Psoas muscle (tissue), 8 donors: ENCODE measurements around the gene DMD. TPM values are rescaled to one million over a fixed set of nuclear protein-coding genes. Genes with fewer than 3 reads are reported as not detected.

Experiments used
- ATAC-seq, 4 donors: fragments of 200-7000 bp; cut with Tn5 transposase; one replicate each; pipeline ENCODE4 v1.9.1; 2020; ENCODE audit warnings: moderate library complexity in 3 of 4, mild to moderate bottlenecking in 2 of 4
- DNase-seq, 2 donors: peaks; one replicate each; pipeline ENCODE4 v3.0.0-alpha.2; 2020
- H3K27ac ChIP-seq: fragments of 200-600 bp; one replicate; pipeline ENCODE4 v1.8.0; 2022
- H3K27me3 ChIP-seq, 3 donors: fragments of 200-600 bp in 1 of 3; one replicate each; pipeline versions ENCODE4 v1.6.1 to v1.8.0; 2013 to 2022; ENCODE audit warnings: low read length in 2 of 3, mild to moderate bottlenecking in 2 of 3, moderate library complexity in 1 of 3; ENCODE audit not compliant: insufficient read depth in 3 of 3
- H3K36me3 ChIP-seq, 2 donors: fragments of 200-600 bp in 1 of 2; one replicate each; pipeline versions ENCODE4 v1.6.1 to v1.8.0; 2013 to 2022; ENCODE audit warnings: low read depth in 1 of 2, mild to moderate bottlenecking in 1 of 2, moderate library complexity in 1 of 2; ENCODE audit not compliant: insufficient read depth in 1 of 2
- H3K4me1 ChIP-seq: fragments of 200-600 bp; one replicate; pipeline ENCODE4 v1.8.0; 2022
- H3K4me3 ChIP-seq: fragments of 200-600 bp; one replicate; pipeline ENCODE4 v1.8.0; 2022; ENCODE audit warnings: mild to moderate bottlenecking
- H3K9me3 ChIP-seq: fragments of 200-600 bp; one replicate; pipeline ENCODE4 v1.8.0; 2022
- WGBS, 3 donors: extraction: QIAGEN DNeasy Blood & Tissue Kit; methylation state at CpG; one replicate each; pipeline versions ENCODE4 v1.1.6 to v1.1.7; 2013; 5-methylcytosine and 5-hydroxymethylcytosine counted together
- intact Hi-C, 2 donors: fragments of 100-400 bp; cut with DNase I; formaldehyde crosslinking; loops; one replicate each; pipeline versions ENCODE4 v1.11.0 to v1.14.2; 2022
- polyA plus RNA-seq, 3 donors: library from polyadenylated mRNA; stranded (reverse); fragments of 200-250 nt; gene quantifications; one replicate each; pipeline ENCODE4 v1.2.3, GENCODE V29; 2013
- total RNA-seq, 4 donors: library from RNA; stranded (reverse); fragmentation: NEBNext Ultra II Directional in 2 of 4; extraction: Animal tissue kit (Norgen Biotek cat#: 25700) in 2 of 4; gene quantifications; one replicate each; pipeline versions ENCODE4 v1.2.1 to v1.2.4, GENCODE V29; 2021 to 2023
- TF ChIP-seq, protein P1 (sequence below): fragments of 200-600 bp; IDR thresholded peaks from one replicate; pipeline ENCODE4 v1.8.0; 2022; ENCODE audit warnings: antibody characterized with exemption
- donor health status: healthy with polysubstance abuse.
- donor health status: DM: no; HTN: no; CAD: no; lungs with moderate emphysema.
- donor health status: Bipolar disorder and iron deficiency.
- donor health status: healthy.
- donor health status: DM: yes; HTN: yes; CAD: no.
- donor health status: DM: no; HTN: no; CAD: no.
- donor health status: DM: no; HTN: no; CAD: no.
- donor health status: DM: yes; HTN: yes; CAD: no.

Gene DMD
- total and polyA plus RNA-seq, 7 donors = 6.8 to 170 (median 86.5) TPM

DNA sequence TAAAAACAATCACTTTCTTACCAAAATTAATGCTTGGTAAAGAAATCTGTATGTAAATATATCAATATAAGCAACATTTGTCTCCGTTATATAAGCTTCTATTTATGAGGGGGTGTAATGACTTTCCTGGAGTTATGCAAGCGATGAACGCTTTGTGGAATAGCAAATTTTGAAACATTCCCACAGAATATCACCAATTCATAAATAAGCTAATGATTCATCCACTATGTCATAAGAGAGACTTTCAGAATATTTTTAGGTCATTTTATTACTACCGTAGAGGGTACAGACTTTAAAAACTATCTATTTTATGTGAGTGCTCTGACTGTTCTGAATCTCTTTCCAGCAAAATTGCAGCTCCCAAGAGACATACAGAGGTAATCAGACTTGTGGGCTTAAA, 1960.0 kb downstream of the DMD start:
- DNase-seq (no peak), ATAC-seq (no peak)
- no peak overlapping the region for H3K27ac ChIP-seq
- H3K27me3 ChIP-seq = no peaks in the 10 kb centered on the region
- intact Hi-C loops = no loop called here
- H3K4me1 ChIP-seq = no peaks in the 10 kb centered on the region
- H3K4me3 ChIP-seq = no peak overlapping the region
- WGBS, 3 donors = 74 to 79% (median 79%) methylated on average over 4 of the region's 4 CpGs
- TF ChIP-seq, protein P1, sequence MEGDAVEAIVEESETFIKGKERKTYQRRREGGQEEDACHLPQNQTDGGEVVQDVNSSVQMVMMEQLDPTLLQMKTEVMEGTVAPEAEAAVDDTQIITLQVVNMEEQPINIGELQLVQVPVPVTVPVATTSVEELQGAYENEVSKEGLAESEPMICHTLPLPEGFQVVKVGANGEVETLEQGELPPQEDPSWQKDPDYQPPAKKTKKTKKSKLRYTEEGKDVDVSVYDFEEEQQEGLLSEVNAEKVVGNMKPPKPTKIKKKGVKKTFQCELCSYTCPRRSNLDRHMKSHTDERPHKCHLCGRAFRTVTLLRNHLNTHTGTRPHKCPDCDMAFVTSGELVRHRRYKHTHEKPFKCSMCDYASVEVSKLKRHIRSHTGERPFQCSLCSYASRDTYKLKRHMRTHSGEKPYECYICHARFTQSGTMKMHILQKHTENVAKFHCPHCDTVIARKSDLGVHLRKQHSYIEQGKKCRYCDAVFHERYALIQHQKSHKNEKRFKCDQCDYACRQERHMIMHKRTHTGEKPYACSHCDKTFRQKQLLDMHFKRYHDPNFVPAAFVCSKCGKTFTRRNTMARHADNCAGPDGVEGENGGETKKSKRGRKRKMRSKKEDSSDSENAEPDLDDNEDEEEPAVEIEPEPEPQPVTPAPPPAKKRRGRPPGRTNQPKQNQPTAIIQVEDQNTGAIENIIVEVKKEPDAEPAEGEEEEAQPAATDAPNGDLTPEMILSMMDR = no peak
- H3K9me3 ChIP-seq = no peaks in the 10 kb centered on the region
- no peaks in the 10 kb centered on the region for H3K36me3 ChIP-seq

DNA sequence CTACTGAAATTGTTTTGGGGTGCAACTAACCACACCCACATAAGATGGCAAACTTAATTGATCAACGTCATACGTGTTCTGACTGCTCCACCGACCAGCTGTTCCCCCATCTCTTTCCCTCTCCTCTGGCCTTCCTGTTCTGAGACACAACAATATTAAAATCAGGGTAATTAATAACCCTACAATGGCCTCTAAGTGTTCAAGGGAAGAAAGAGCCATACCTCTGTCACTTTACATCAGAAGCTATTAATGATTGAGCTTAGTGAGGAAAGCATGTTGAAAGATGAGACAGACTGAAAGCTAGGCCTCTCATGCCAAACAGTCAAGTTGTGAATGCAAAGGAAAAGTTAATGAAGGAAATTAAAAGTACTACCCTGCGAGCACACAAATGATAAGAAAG, 1965.6 kb downstream of the DMD start:
- TF ChIP-seq, protein P1 = no peak
- H3K4me3 ChIP-seq = no peak overlapping the region
- no peaks in the 10 kb centered on the region for H3K9me3 ChIP-seq
- intact Hi-C loops = no loop called here
- H3K4me1 ChIP-seq = no peaks in the 10 kb centered on the region
- H3K27ac ChIP-seq = no peak overlapping the region
- H3K27me3 ChIP-seq = no peaks in the 10 kb centered on the region
- 80 to 100% (median 96%) methylated on average over 4 of the region's 4 CpGs for WGBS, 3 donors
- H3K36me3 ChIP-seq = no peaks in the 10 kb centered on the region
- ATAC-seq (no peak), DNase-seq (no peak)

DNA sequence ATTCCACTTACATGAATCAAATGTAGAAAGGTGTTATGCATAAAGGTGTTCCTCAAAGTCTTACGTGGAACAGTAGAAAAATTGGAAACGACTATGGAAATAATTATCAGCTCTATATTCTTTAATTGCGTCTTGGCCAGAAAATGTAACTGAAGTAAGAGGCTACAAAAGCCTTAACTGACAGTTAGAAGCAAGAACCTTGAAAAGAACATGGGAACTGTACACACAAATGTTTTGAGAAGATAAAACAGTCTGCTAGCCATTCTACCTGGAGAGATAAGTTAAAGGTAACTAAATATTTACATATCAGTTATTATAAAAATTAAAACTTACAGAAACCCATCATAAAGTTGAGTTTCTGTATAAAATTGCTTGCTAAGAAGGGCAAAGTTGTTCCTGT, 1967.5 kb downstream of the DMD start:
- TF ChIP-seq, protein P1 = no peak
- 73 to 96% (median 90%) methylated on average over 3 of the region's 3 CpGs for WGBS, 3 donors
- ATAC-seq (no peak), DNase-seq (no peak)
- intact Hi-C loops = no loop called here
- H3K27ac ChIP-seq = no peak overlapping the region
- H3K4me1 ChIP-seq = no peaks in the 10 kb centered on the region
- H3K27me3 ChIP-seq = no peaks in the 10 kb centered on the region
- no peak overlapping the region for H3K4me3 ChIP-seq
- H3K36me3 ChIP-seq = no peaks in the 10 kb centered on the region
- H3K9me3 ChIP-seq = no peaks in the 10 kb centered on the region

DNA sequence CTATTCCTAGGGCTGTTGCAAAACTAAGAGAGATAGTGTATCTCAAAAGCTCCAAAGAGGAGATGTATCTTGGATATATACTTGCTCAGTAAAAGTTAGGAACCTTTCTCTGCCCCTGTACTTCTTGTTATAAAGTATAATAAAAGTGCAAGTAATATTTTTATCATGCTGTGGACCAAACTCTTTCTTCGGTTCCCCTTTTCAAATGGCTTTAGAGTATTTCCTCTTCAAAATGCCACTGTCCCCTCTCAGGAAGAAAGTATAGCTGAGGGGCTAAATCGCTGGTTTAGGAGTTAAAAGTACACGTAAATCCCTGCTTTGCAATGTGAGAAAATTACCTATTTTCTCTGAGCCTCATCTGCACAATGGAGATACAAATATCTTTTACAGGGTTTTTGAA, 1970.4 kb downstream of the DMD start:
- H3K27ac ChIP-seq = no peak overlapping the region
- H3K4me1 ChIP-seq = no peaks in the 10 kb centered on the region
- H3K36me3 ChIP-seq = no peaks in the 10 kb centered on the region
- TF ChIP-seq, protein P1 = no peak
- intact Hi-C loops = no loop called here
- no peak overlapping the region for H3K4me3 ChIP-seq
- ATAC-seq (no peak), DNase-seq (no peak)
- H3K27me3 ChIP-seq = no peaks in the 10 kb centered on the region
- WGBS, 3 donors = 77 to 95% (median 87%) methylated on average over 3 of the region's 3 CpGs
- H3K9me3 ChIP-seq = no peaks in the 10 kb centered on the region

DNA sequence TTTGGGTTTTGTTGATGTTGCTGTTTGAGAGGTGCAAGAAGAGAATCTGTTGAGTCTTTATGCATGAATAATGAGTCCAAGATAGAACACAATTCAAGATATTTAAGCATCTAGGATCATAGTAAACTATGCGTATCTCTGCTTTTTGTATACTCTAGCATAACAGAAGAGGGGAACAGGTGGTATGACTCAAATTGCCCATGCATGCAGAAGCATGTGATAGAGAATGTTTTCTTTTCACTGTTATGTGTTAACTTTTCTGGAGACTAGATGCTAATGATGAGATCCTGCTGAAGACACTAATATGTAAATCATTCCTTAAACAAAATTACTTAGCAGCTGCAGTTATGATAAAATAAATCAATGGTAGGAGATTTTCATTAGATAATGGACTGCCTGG, 1974.2 kb downstream of the DMD start:
- 74 to 93% (median 80%) methylated on average over 1 of the region's 1 CpG for WGBS, 3 donors
- Histone ChIP-seq H3K9me3 (no peaks in the 10 kb centered on the region), H3K4me1 (no peaks in the 10 kb centered on the region), H3K4me3 (no peak overlapping the region), H3K27me3 (no peaks in the 10 kb centered on the region), H3K36me3 (no peaks in the 10 kb centered on the region), H3K27ac (no peak overlapping the region)
- intact Hi-C loops = no loop called here
- ATAC-seq (no peak), DNase-seq (no peak)
- TF ChIP-seq, protein P1 = no peak
